Measurements from ENCODE around the gene FHL1.
"Not testable (repeated sequence)": the region's sequence is repeated elsewhere in the genome, so short reads cannot be mapped to it uniquely, and the experiment has no call there.

FHL1 gene

GRCh38 chrX:136166221-136166855 lies 19.0 kb downstream of the FHL1 start:
- Histone ChIP-seq H3K4me2 (ENCODE audit: insufficient read depth, low read length) (no peak overlapping the region), H3K9ac (ENCODE audit: low read depth, low read length) (no peak overlapping the region), H4K20me1 (ENCODE audit: insufficient read depth, low read length) (no peaks in the 10 kb centered on the region), H3K27ac (ENCODE audit: low read length) (no peak overlapping the region), H3K27me3 (ENCODE audit: insufficient read depth, low read length, poor library complexity) (no peaks in the 10 kb centered on the region), H3K4me1 (ENCODE audit: insufficient read depth, low read length) (no peaks in the 10 kb centered on the region), H3K79me2 (ENCODE audit: insufficient read depth, low read length) (no peaks in the 10 kb centered on the region), H2AFZ (ENCODE audit: low read depth, low read length) (no peak overlapping the region), H3K36me3 (ENCODE audit: insufficient read depth, low read length) (no peaks in the 10 kb centered on the region), H3K9me3 (ENCODE audit: insufficient read depth, low read length, severe bottlenecking) (no peaks in the 10 kb centered on the region), H3K4me3 (ENCODE audit: low read depth in 1 of 2, low read length in 2 of 2) (no peak overlapping the region)
- TF ChIP-seq EZH2 (IDR thresholded peaks at IDR 0.05; ENCODE audit: borderline replicate concordance, low read depth, low read length, severe bottlenecking): no peak
- TF ChIP-seq, protein P1, sequence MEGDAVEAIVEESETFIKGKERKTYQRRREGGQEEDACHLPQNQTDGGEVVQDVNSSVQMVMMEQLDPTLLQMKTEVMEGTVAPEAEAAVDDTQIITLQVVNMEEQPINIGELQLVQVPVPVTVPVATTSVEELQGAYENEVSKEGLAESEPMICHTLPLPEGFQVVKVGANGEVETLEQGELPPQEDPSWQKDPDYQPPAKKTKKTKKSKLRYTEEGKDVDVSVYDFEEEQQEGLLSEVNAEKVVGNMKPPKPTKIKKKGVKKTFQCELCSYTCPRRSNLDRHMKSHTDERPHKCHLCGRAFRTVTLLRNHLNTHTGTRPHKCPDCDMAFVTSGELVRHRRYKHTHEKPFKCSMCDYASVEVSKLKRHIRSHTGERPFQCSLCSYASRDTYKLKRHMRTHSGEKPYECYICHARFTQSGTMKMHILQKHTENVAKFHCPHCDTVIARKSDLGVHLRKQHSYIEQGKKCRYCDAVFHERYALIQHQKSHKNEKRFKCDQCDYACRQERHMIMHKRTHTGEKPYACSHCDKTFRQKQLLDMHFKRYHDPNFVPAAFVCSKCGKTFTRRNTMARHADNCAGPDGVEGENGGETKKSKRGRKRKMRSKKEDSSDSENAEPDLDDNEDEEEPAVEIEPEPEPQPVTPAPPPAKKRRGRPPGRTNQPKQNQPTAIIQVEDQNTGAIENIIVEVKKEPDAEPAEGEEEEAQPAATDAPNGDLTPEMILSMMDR (IDR thresholded peaks at IDR 0.05; ENCODE audit: borderline replicate concordance, extremely low read depth, low read length, poor library complexity, severe bottlenecking): peak; percentile 24
- ATAC-seq (ENCODE audit: insufficient read depth, low read depth) (no peak), DNase-seq (no peak)

DNA sequence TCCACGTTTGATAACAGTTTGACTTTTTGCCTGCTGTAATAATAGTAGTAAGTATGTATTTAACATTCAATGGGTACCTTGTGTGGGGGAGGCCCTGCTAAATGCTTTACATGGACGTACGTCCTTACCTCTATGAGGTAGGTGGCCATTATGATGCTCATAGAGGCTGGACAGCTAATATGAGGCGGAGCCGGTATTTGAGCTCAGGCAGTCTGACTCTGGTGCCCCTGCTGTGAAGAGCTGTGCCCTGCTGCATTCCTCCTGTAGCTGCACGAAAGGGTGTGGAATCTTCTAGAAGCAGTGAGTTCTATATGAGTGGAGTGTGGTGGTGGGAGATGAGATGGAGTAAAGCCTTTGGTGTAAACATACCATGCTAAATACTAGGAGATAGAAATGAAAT lies 20.7 kb downstream of the FHL1 start:
- H3K36me3 ChIP-seq (ENCODE audit: insufficient read depth, low read length); H3K4me3 ChIP-seq (ENCODE audit: low read depth in 1 of 2, low read length in 2 of 2); DNase-seq; H4K20me1 ChIP-seq (ENCODE audit: insufficient read depth, low read length); ATAC-seq (ENCODE audit: insufficient read depth, low read depth); H3K4me1 ChIP-seq (ENCODE audit: insufficient read depth, low read length); H2AFZ ChIP-seq (ENCODE audit: low read depth, low read length); H3K27ac ChIP-seq (ENCODE audit: low read length); H3K79me2 ChIP-seq (ENCODE audit: insufficient read depth, low read length); H3K9ac ChIP-seq (ENCODE audit: low read depth, low read length); H3K4me2 ChIP-seq (ENCODE audit: insufficient read depth, low read length); H3K9me3 ChIP-seq (ENCODE audit: insufficient read depth, low read length, severe bottlenecking); H3K27me3 ChIP-seq (ENCODE audit: insufficient read depth, low read length, poor library complexity): not testable (repeated sequence)

- no peaks in the 10 kb centered on the region for H4K20me1 ChIP-seq (ENCODE audit: insufficient read depth, low read length)
- no peak overlapping the region for H3K4me2 ChIP-seq (ENCODE audit: insufficient read depth, low read length)
- H3K27ac ChIP-seq (ENCODE audit: low read length): no peak overlapping the region
- H3K27me3 ChIP-seq (ENCODE audit: insufficient read depth, low read length, poor library complexity): no peaks in the 10 kb centered on the region
- H2AFZ ChIP-seq (ENCODE audit: low read depth, low read length): no peak overlapping the region
- TF ChIP-seq, protein P1 (IDR thresholded peaks at IDR 0.05; ENCODE audit: borderline replicate concordance, extremely low read depth, low read length, poor library complexity, severe bottlenecking): no peak
- TF ChIP-seq EZH2 (IDR thresholded peaks at IDR 0.05; ENCODE audit: borderline replicate concordance, low read depth, low read length, severe bottlenecking): no peak
- H3K9ac ChIP-seq (ENCODE audit: low read depth, low read length): no peak overlapping the region
- ATAC-seq (ENCODE audit: insufficient read depth, low read depth) (no peak), DNase-seq (no peak)
- no peaks in the 10 kb centered on the region for H3K4me1 ChIP-seq (ENCODE audit: insufficient read depth, low read length)
- H3K9me3 ChIP-seq (ENCODE audit: insufficient read depth, low read length, severe bottlenecking): no peaks in the 10 kb centered on the region
- H3K79me2 ChIP-seq (ENCODE audit: insufficient read depth, low read length): no peaks in the 10 kb centered on the region
- no peaks in the 10 kb centered on the region for H3K36me3 ChIP-seq (ENCODE audit: insufficient read depth, low read length)
- H3K4me3 ChIP-seq (ENCODE audit: low read depth in 1 of 2, low read length in 2 of 2): no peak overlapping the region
Measured at GRCh38 chrX:136168929-136169735, 21.8 kb downstream of the FHL1 start.

- Histone ChIP-seq H3K4me2 (ENCODE audit: insufficient read depth, low read length) (no peak overlapping the region), H2AFZ (ENCODE audit: low read depth, low read length) (no peak overlapping the region), H3K27me3 (ENCODE audit: insufficient read depth, low read length, poor library complexity) (no peaks in the 10 kb centered on the region), H3K9ac (ENCODE audit: low read depth, low read length) (no peak overlapping the region), H3K36me3 (ENCODE audit: insufficient read depth, low read length) (no peaks in the 10 kb centered on the region), H3K9me3 (ENCODE audit: insufficient read depth, low read length, severe bottlenecking) (no peaks in the 10 kb centered on the region), H3K4me3 (ENCODE audit: low read depth in 1 of 2, low read length in 2 of 2) (no peak overlapping the region), H3K27ac (ENCODE audit: low read length) (no peak overlapping the region), H3K79me2 (ENCODE audit: insufficient read depth, low read length) (no peaks in the 10 kb centered on the region), H3K4me1 (ENCODE audit: insufficient read depth, low read length) (no peaks in the 10 kb centered on the region), H4K20me1 (ENCODE audit: insufficient read depth, low read length) (no peaks in the 10 kb centered on the region)
- no peak for TF ChIP-seq EZH2 (IDR thresholded peaks at IDR 0.05; ENCODE audit: borderline replicate concordance, low read depth, low read length, severe bottlenecking)
- TF ChIP-seq, protein P1 (IDR thresholded peaks at IDR 0.05; ENCODE audit: borderline replicate concordance, extremely low read depth, low read length, poor library complexity, severe bottlenecking): no peak
- ATAC-seq (ENCODE audit: insufficient read depth, low read depth) (no peak), DNase-seq (no peak)
Measured at GRCh38 chrX:136170139-136170800, 22.9 kb downstream of the FHL1 start.
